Esophagus squamous epithelium (tissue), 5 donors: ENCODE results near the gene AGBL1. TPM values are rescaled to one million over a fixed set of nuclear protein-coding genes. Genes with fewer than 3 reads are reported as not detected.

Experiments used
- DNase-seq: peaks from one replicate; lab custom pipeline; 2025; lab: John Stamatoyannopoulos, UW
- H3K27ac ChIP-seq, 4 donors: fragments of 200-600 bp; sonication (generic); one replicate each; pipeline ENCODE4 v1.5.1; 2016 to 2019; ENCODE audit warnings: mild to moderate bottlenecking in 1 of 4
- H3K27me3 ChIP-seq, 4 donors: fragments of 200-600 bp; sonication (generic); 1 replicate in 3 of 4; 2 replicates in 1 of 4; pipeline versions ENCODE4 v1.5.1 to v1.6.0; 2017 to 2021; ENCODE audit warnings: antibody characterized with exemption in 1 of 4
- H3K36me3 ChIP-seq, 3 donors: fragments of 200-600 bp; sonication (generic); one replicate each; pipeline ENCODE4 v1.5.1; 2016 to 2019
- H3K4me1 ChIP-seq, 3 donors: fragments of 200-600 bp; sonication (generic); one replicate each; pipeline ENCODE4 v1.5.1; 2017 to 2019
- H3K4me3 ChIP-seq, 4 donors: fragments of 200-600 bp; sonication (generic); 1 replicate in 3 of 4; 2 replicates in 1 of 4; pipeline ENCODE4 v1.5.1; 2016 to 2019; ENCODE audit warnings: mild to moderate bottlenecking in 2 of 4, moderate library complexity in 1 of 4
- H3K9me3 ChIP-seq, 3 donors: fragments of 200-600 bp; sonication (generic); one replicate each; pipeline ENCODE4 v1.5.1; 2016 to 2019
- CTCF ChIP-seq, 6 experiments: fragments of 450-650 bp in 4 of 6; fragments of 200-600 bp in 2 of 6; sonication (generic) in 2 of 6; IDR thresholded peaks; one replicate each; pipeline ENCODE4 v1.5.1; 2016 to 2019; ENCODE audit warnings: antibody characterized with exemption in 6 of 6, mild to moderate bottlenecking in 4 of 6, moderate library complexity in 4 of 6
- POLR2A ChIP-seq, 4 donors: fragments of 450-650 bp; IDR thresholded peaks; one replicate each; pipeline ENCODE4 v1.6.1; 2017; ENCODE audit warnings: antibody characterized with exemption in 4 of 4, mild to moderate bottlenecking in 4 of 4, moderate library complexity in 3 of 4
- WGBS, 2 donors: methylation state at CpG; one replicate each; pipeline ENCODE4 v1.1.5; 2018; 5-methylcytosine and 5-hydroxymethylcytosine counted together
- intact Hi-C: fragments of 100-400 bp; cut with DNase I; formaldehyde crosslinking; loops from one replicate; pipeline ENCODE4 v1.15.0; 2022
- total RNA-seq, 4 donors: library from RNA; depleted of rRNA; stranded (reverse); fragments of >200 nt; gene quantifications; one replicate each; pipeline ENCODE4 v1.1.0, GENCODE V29; 2016
- donor health status: DM: yes; HTN: yes; CAD: no.

Gene AGBL1
- total RNA-seq, 4 donors from 2014 or later, result 0.11 to 0.21 (median 0.19) TPM; not detected in 1

- TF ChIP-seq POLR2A (IDR thresholded peaks at IDR 0.05), result no peak
- no peak for TF ChIP-seq CTCF (IDR thresholded peaks at IDR 0.05)
- H3K27ac ChIP-seq, result no peak overlapping the region
- intact Hi-C loops, result no loop called here
- WGBS, 2 donors, result 60 to 74% methylated on average over 4 of the region's 4 CpGs
- H3K4me3 ChIP-seq, result no peak overlapping the region
- no peak for DNase-seq
- H3K36me3 ChIP-seq, result no peaks in the 10 kb centered on the region
- no peaks in the 10 kb centered on the region for H3K27me3 ChIP-seq
- H3K4me1 ChIP-seq, result no peaks in the 10 kb centered on the region
- H3K9me3 ChIP-seq, result no peaks in the 10 kb centered on the region
Measured at GRCh38 chr15:86932456-86932855, 852.8 kb downstream of the AGBL1 start.

- Histone ChIP-seq H3K4me1 (no peaks in the 10 kb centered on the region), H3K9me3 (no peaks in the 10 kb centered on the region), H3K4me3 (no peak overlapping the region), H3K27me3 (no peaks in the 10 kb centered on the region), H3K36me3 (no peaks in the 10 kb centered on the region), H3K27ac (no peak overlapping the region)
- intact Hi-C loops, result no loop called here
- DNase-seq, result no peak
- 60 to 67% methylated on average over 5 to 8 of the region's 8 CpGs for WGBS, 2 donors
- no peak for TF ChIP-seq CTCF (IDR thresholded peaks at IDR 0.05)
- TF ChIP-seq POLR2A (IDR thresholded peaks at IDR 0.05), result no peak
Measured at GRCh38 chr15:86935841-86936240, 856.2 kb downstream of the AGBL1 start.

GRCh38 chr15:86942285-86942684, 862.6 kb downstream of the AGBL1 start:
- Histone ChIP-seq H3K36me3 (no peaks in the 10 kb centered on the region), H3K27me3 (no peaks in the 10 kb centered on the region), H3K27ac (no peak overlapping the region), H3K4me3 (no peak overlapping the region), H3K9me3 (no peaks in the 10 kb centered on the region), H3K4me1 (no peaks in the 10 kb centered on the region)
- intact Hi-C loops, result no loop called here
- WGBS, 2 donors, result 56 to 84% methylated on average over 3 of the region's 3 CpGs
- no peak for DNase-seq
- no peak for TF ChIP-seq POLR2A (IDR thresholded peaks at IDR 0.05)
- no peak for TF ChIP-seq CTCF (IDR thresholded peaks at IDR 0.05)

- 49 to 62% methylated on average over 4 of the region's 4 CpGs for WGBS, 2 donors
- no peaks in the 10 kb centered on the region for H3K9me3 ChIP-seq
- no peaks in the 10 kb centered on the region for H3K4me1 ChIP-seq
- H3K36me3 ChIP-seq, result no peaks in the 10 kb centered on the region
- no peak overlapping the region for H3K4me3 ChIP-seq
- H3K27me3 ChIP-seq, result no peaks in the 10 kb centered on the region
- intact Hi-C loops, result no loop called here
- H3K27ac ChIP-seq, result no peak overlapping the region
- TF ChIP-seq CTCF (IDR thresholded peaks at IDR 0.05), result no peak
- TF ChIP-seq POLR2A (IDR thresholded peaks at IDR 0.05), result no peak
- no peak for DNase-seq
Measured at GRCh38 chr15:86948719-86949118, 869.0 kb downstream of the AGBL1 start.

- H3K27ac ChIP-seq, result no peak overlapping the region
- no peaks in the 10 kb centered on the region for H3K4me1 ChIP-seq
- no peaks in the 10 kb centered on the region for H3K27me3 ChIP-seq
- no peak overlapping the region for H3K4me3 ChIP-seq
- TF ChIP-seq POLR2A (IDR thresholded peaks at IDR 0.05), result no peak
- no peak for TF ChIP-seq CTCF (IDR thresholded peaks at IDR 0.05)
- no peaks in the 10 kb centered on the region for H3K36me3 ChIP-seq
- no peak for DNase-seq
- intact Hi-C loops, result no loop called here
- no peaks in the 10 kb centered on the region for H3K9me3 ChIP-seq
Measured at GRCh38 chr15:86959254-86959653, 879.6 kb downstream of the AGBL1 start.
